ENCODE measurements around the gene WASF2.
"Not testable (repeated sequence)": the region's sequence is repeated elsewhere in the genome, so short reads cannot be mapped to it uniquely, and the experiment has no call there.

WASF2 gene

GRCh38 chr1:27451343-27451742 lies 38.6 kb downstream of the WASF2 start:
- DNase-seq (ENCODE audit: low read depth): no peak

DNA sequence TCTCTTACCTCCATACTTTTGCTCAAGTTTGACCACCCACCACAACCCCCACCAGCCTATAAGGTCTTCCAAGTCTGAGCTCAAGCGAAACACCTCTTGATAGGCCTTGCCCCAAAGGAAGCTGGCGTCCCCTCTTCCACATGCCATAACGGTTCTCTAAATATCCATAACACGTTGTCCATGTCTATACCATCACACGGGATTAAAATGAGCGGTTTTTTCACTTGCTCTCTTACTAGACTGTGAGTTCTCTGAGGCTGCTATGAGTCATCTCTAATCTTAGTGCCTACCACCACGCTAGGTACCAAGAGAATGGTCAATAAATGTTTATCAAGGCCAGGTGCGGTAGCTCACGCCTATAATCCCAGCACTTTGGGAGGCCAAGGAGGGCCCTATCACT lies 41.0 kb downstream of the WASF2 start:
- peak; percentile 9 for DNase-seq (ENCODE audit: low read depth)

DNA sequence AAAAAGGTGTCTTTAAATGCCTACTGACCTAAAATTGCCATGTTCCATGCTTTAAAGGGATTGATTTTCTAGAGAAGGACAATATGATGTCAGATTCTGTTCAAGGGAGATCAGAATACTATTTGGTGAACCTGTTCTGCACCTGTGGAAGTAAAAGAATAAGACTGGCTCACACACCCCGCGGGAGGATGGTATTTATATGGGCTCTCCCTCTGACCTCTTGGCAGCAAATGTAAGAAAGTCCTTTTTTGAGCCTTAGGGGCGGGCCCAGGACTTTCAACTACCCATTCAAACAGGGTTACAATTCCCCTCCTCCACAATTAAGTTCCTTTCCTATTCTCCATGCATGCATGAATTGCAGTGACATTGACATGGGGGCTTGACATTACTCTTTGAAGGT lies 42.1 kb downstream of the WASF2 start:
- no peak for DNase-seq (ENCODE audit: low read depth)

DNA sequence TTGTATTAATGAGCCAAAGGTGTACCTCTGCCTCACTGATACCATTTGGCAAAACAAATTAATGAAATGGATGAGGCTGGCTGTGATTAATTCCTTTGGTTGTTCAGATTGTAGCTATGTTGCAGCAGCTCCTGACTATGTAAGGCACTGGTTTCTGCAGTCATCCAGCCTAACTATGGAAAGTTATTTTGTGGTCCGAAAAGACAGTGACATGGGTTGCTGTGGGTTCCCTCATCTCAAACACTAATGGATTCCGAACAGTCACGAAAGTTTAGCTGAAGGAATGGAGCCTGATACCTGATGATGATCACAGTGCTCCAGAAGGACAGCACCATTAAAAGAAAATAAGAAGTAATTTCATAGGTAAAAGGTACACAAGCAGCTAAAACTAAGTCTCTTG lies 42.6 kb downstream of the WASF2 start:
- DNase-seq (ENCODE audit: low read depth): no peak

DNA sequence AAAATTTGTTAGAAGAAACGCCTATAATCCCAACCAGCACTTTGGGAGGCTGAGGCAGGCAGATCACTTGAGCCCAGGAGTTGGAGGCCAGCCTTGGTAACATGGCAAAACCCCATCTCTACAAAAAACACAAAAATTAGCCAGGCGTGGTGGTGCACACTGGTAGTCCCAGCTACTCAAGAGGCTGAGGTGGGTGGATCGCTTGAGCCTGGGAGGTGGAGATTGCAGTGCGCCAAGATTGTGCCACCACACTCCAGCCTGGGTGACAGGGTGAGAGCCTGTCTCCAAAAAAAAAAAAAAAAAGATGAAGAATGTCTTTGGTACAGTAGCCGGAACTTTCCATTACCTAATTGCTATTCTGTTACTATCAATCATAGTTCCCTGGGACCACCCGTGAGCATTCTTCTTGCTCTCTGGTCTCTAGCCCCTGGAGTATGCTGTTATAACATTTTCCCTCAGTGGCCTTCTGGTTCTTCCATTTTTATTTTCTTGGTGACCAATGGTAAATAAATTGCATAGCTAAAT lies 43.4 kb downstream of the WASF2 start:
- DNase-seq (ENCODE audit: low read depth): no peak

DNA sequence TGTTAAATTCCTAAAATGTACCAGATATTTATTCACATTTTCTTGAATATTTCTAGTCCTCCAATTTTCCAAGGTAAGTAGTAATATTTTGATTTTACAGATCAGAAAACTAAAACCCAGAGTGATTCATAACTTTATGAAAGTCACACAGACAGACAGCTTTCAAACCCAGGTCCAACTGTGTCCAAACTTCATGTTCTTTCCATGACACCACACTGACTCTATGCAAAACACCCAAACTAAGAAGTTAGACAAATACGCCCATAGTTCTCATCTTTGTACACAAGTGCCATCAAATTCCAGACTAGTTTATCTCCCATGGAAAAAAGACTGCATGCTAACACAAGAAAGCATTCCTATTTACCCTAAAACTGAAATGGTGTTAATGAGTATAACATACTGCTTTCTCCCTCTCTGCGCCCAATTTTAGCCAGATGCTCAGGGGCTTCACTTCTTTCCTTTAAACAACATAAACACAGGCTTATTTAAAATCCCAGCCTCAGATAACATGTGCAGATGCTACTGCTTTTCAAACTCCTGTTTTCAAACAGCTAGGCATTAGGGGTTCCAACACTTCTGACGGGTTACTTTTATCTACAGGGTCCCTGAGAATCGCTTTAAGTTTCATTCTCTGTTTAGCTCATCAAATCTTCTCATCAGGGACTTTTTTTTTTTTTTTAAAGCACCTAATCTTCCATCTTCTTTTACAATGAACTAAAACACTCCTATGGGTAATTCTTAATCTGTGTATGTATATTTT lies 44.6 kb downstream of the WASF2 start:
- no peak for DNase-seq (ENCODE audit: low read depth)

GRCh38 chr1:27444632-27445031 lies 45.3 kb downstream of the WASF2 start:
- no peak for DNase-seq (ENCODE audit: low read depth)

- DNase-seq (ENCODE audit: low read depth): no peak
Observed at GRCh38 chr1:27439150-27439549, 50.8 kb downstream of the WASF2 start.

DNA sequence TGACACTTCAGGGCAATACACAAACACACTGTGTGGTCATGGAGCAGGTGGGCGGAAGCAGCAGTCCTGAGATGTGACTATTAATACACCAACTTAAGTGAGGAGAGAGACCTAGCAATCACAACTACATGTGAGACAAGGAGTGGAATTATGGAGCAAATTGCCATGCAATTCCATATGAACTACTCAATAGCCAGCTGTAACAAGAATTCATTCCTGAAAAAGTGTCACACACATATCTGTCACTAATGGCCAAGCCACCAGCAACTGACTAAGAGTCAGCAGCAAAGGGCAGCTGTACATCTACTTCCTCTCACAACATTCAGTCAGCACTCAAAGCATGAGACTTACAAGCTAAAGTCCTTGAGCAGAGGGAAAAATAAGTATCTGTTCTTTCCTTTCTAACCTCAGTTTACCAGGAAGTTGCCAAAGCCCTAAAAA lies 51.3 kb downstream of the WASF2 start:
- no peak for DNase-seq (ENCODE audit: low read depth)

DNA sequence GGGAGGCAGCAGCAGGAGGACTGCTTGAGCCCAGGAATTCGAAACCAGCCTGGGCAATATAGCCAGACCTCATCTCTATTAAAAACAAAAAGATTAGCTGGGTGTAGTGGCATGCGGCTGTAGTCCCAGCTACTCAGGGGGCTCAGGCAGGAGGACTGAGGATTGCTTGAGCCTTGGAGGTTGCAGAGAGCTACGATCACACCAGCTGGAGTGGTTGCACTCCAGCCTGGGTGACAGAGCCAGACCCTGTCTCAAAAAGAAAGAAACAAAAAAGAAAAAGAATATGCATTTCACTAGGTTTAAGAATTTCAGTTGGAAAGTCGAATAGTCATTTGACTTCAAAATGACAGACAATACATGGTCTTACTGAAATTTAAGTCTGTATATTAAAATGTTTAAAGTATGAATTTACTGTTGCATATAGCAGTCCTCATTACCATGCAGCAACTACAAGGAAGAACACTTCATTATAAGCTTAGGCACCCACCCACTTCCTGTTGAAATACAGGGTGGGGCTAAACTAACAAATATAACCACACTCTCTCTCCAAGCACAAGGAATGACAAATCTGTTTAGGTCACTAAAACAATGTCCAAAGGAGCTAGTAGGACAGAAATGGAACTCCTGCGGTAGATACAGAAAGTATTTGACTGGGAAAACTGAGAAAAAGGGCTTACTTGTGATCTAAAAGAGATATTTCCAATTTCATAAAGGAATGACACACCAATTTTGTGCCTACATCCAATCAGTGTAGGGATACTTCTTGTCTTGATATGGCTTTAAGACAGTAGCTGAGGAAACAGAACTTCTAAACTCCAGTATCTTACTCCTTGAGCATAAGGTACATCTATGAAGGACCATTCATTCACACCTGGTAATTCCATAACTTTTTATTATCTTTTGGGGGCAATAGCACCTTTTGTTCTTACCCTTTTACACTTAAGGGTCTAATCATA lies 53.5 kb downstream of the WASF2 start:
- peak; percentile 73 for DNase-seq (ENCODE audit: low read depth)

GRCh38 chr1:27435566-27436203 lies 54.3 kb downstream of the WASF2 start:
- no peak for DNase-seq (ENCODE audit: low read depth)

GRCh38 chr1:27433706-27434105 lies 56.3 kb downstream of the WASF2 start:
- no peak for DNase-seq (ENCODE audit: low read depth)

- DNase-seq (ENCODE audit: low read depth): not testable (repeated sequence)
Observed at GRCh38 chr1:27432725-27433124, 57.2 kb downstream of the WASF2 start.

DNA sequence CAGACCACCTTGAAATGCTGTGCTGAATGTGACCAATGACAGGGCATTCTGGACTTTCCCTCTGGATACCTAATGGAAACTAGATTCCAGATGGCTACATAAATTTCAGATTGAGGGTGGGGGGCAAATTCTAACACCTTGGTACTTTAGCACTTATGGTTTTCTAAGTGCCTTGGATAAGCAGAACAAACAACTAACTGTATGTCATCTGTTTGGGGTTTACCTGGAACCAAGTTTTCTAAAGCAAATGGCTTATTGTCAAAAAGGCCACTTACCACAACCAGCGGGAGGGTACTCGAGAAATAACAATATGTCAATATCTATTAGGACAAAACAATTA lies 58.4 kb downstream of the WASF2 start:
- no peak for DNase-seq (ENCODE audit: low read depth)

- DNase-seq (ENCODE audit: low read depth): no peak
Observed at GRCh38 chr1:27430903-27431600, 58.9 kb downstream of the WASF2 start.

- DNase-seq (ENCODE audit: low read depth): no peak
Observed at GRCh38 chr1:27429029-27429425, 60.9 kb downstream of the WASF2 start.

- no peak for DNase-seq (ENCODE audit: low read depth)
Observed at GRCh38 chr1:27428316-27429028, 61.5 kb downstream of the WASF2 start.

- no peak for DNase-seq (ENCODE audit: low read depth)
Observed at GRCh38 chr1:27427816-27428315, 62.1 kb downstream of the WASF2 start.

- DNase-seq (ENCODE audit: low read depth): no peak
Observed at GRCh38 chr1:27427329-27427728, 62.6 kb downstream of the WASF2 start.

DNA sequence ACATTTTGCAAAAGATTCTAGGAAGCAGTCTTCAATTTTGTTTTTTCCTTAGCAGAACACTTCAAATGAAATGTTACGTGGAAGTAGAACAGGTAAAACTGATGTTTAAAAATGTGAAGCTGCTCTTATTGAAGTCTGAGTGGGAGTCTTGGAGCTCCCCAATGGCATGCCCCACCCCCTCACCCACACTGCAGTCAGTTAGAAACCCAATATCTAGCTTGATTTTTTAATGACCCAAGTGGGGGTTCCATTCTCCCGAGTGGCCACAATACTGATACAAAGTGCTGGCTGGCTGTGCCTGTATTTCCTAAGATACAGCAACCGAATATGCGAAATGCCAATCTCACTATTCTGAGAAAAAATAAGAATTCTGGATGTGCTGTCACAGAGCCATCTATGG lies 66.3 kb downstream of the WASF2 start:
- DNase-seq (ENCODE audit: low read depth): no peak
